ENCODE measurements around the gene PRSS22.

The PRSS22 gene

DNA sequence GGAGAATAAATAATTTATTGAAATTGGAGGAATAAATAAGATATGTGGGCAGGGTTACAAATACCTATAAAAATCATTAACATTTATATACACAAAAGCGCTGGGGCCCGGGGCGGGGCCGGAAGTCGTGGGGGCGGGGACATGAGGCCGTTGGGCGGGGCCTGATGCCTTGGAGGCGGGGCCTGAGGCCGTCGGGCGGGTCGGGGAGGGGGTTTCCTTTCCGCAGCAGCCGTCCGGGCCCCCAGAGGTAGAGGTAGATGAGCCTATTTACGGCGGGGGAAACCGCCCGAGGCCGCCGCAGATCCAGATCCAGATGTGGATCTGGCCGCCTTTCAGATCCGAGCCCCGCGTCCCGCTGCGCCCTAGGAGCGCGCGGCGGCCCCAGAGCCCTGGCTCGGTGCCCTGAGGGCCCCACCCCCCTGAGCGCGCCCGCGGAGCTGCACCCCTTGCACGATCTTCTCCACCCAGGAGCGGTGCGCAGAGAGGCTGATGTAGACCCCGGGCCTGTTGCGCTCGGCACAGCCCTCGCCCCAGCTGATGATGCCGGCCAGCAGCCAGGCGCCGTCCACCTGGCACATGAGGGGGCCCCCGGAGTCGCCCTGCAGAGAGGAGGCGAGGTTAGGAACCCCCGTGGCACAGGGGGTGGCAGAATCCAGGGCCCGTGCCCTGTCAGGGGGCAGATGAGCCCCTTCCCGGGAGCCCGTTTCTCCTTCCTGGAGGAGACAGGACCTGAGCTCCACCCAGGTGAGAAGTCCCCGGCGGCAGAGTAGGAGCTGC lies 5.1 kb downstream of the PRSS22 start:
- no peak for DNase-seq (ENCODE audit: low read depth in 1 of 2, low spot score in 1 of 2)

GRCh38 chr16:2852003-2852730 lies 5.8 kb downstream of the PRSS22 start:
- DNase-seq (ENCODE audit: low read depth in 1 of 2, low spot score in 1 of 2), result no peak

- no peak for DNase-seq (ENCODE audit: low read depth in 1 of 2, low spot score in 1 of 2)
These were observed 8.8 kb downstream of the PRSS22 start for GRCh38 chr16:2848933-2849725.

GRCh38 chr16:2846511-2847310 lies 11.3 kb downstream of the PRSS22 start:
- no peak for DNase-seq (ENCODE audit: low read depth in 1 of 2, low spot score in 1 of 2)

GRCh38 chr16:2845116-2845515 lies 12.9 kb downstream of the PRSS22 start:
- DNase-seq (ENCODE audit: low read depth in 1 of 2, low spot score in 1 of 2), result no peak

DNA sequence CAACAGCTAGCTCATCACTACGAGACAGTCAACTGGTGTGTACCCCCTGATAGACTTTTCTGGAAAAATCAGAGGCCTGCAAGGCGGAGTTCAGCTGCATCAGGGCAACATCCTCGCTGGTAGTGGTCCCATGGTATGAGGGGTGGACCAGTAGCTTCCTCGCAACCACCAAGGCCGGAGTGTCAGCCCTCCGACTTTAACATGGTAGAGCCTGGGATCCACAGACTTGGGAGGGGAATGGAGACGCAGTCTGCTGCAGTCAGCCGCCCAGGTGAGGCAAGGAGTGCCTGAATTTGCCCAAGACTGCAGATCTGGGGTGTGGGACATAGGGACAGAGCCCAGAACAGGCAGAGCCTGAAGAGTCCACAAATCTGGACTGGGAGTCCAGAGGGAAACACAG lies 14.4 kb downstream of the PRSS22 start:
- no peak for DNase-seq (ENCODE audit: low read depth in 1 of 2, low spot score in 1 of 2)

DNA sequence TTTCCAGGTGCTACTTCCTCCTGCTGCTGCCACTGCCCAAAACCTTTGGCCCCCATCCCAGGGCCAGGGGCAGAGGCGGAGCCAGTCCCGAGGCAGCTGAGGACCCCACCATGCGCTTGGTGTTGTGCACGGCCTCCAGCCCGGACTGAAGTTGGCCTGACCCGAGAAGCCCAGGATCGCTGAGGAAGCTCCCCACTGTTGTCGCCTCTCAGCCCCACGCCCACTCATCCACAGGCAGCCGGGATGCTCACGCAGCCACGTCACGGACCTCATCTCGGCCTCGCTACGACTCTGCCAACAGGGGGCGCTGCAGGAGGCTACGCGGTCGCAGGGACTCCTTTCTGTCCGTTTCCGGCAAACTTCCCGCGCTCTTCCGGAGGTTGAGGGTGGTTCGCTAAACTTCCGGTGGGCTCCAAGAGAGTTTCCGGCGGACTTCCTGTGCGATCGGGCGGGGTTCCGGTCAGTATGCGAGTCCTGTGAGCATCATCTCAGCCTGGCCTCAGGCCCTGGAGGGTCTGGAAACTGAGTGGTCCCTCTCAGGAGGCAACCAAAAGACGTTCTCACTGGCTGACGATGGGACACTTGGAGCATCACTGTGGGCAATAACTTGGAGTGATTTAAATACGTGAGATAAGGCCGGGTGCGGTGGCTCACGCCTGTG lies 15.5 kb downstream of the PRSS22 start:
- peak; percentile 66 to 81 for DNase-seq (ENCODE audit: low read depth in 1 of 2, low spot score in 1 of 2)

- DNase-seq (ENCODE audit: low read depth in 1 of 2, low spot score in 1 of 2), result no peak
These were observed 16.2 kb downstream of the PRSS22 start for GRCh38 chr16:2841606-2842339.

GRCh38 chr16:2840914-2841313 lies 17.1 kb downstream of the PRSS22 start:
- no peak for DNase-seq (ENCODE audit: low read depth in 1 of 2, low spot score in 1 of 2)

DNA sequence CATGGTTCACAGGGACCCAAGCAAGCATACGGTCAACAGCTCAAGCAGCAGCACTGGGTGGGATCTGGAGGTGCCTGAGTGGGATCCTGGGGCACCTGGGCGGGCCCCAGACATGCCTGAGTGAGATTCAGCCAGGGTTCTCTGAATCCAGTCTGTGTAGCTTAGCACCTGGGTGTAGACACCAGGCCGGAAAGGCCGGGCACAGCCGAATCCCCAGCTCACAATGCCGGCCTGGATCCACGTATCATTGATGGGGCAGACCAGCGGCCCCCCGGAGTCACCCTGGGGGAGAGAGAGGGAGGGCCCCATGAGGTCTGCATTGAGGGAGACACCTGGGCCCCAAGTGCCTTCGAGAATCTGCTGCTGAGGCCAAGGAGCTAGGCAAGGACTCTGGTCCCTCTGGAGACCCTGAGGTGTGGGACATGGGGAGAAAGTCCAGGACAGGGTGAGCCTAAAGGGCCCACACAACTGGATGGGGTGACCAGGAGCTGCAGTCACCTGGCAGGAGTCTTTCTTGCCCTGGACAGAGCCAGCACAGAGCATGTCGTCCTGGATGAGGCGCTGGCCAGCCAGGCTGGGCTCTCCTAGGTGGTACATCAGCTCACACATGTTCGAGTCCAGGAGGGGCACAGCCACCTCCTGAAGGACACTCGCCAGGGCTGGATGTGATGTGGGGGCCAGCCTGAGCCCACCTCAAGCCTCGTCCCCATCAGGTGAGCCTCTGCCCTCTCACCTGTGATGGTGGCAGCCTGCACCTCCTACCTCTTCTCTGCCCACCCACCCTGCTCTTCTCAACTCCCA lies 18.1 kb downstream of the PRSS22 start:
- no peak for DNase-seq (ENCODE audit: low read depth in 1 of 2, low spot score in 1 of 2)

DNA sequence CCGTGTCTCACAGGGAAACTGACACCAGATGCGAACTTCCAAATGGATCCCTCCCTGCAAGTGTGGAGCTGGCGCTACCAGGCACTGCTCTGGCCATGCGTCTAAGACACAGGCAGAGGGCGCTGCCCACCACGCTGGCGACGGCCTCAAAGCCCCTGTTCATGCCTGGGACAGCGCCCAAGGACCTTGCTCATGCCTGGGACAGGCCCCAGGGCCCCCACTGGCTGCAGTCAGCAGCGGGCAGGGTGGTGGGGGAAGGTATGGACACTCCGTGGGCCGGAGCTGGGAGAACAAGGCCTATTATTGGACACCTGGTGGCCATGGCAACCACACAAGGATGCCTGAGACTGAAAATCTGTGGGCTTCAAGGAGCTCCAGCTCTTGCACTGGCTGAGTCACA lies 19.0 kb downstream of the PRSS22 start:
- DNase-seq (ENCODE audit: low read depth in 1 of 2, low spot score in 1 of 2), result peak; percentile 24 to 31

DNA sequence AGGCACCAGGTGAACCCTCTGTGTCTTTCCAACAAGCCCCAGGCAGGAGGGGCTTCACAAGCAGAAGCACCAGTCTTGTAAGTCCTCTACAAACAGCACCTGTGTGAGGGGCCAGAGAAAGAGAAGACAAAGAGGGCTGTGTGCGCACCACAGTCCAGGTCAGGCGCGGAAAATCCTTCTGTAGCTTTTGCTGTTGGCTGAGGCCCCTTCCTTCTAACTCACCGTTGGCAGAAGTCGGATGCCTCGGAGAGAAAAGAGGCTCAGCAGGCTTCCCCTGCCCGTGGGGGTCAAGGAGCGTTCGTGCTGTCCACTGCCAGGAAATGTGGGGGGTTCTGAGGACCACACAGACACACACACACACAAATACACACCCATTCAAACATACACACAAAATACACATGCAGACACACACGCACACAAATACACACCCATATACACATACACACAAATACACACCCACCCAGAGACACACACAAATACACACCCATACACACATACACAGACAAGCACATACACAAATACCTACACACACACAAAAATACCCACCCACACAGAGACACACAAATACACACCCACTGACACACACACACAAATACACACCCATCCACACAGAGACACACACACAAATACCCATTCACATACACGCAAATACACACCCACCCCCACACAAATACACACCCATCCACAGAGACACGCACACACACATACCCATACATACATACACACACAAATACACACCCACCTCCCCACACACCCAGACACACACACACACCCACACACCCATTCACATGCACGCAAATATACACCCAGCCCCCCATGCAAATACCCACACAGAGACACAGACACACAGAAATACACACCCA lies 21.1 kb downstream of the PRSS22 start:
- no peak for DNase-seq (ENCODE audit: low read depth in 1 of 2, low spot score in 1 of 2)

GRCh38 chr16:2835638-2836493 lies 22.1 kb downstream of the PRSS22 start:
- no peak for DNase-seq (ENCODE audit: low read depth in 1 of 2, low spot score in 1 of 2)

GRCh38 chr16:2834968-2835367 lies 23.0 kb downstream of the PRSS22 start:
- no peak for DNase-seq (ENCODE audit: low read depth in 1 of 2, low spot score in 1 of 2)

DNA sequence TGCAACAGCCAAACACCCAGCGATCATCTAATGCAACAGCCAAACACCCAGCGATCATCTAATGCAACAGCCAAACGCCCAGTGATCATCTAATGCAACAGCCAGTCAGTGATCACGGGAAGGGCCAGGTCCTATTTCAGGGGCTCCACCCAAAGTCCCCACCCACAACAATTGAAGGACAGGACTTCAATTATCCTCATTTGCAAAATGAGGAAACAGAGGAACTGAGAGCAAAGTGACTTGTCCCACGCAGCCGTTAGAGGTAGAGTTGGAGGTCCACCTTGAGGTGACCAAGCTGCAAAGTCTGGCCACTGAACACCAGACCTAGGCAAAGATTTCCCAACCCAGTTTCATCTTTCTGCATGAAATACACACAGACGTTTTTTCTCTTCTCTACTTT lies 24.2 kb downstream of the PRSS22 start:
- no peak for DNase-seq (ENCODE audit: low read depth in 1 of 2, low spot score in 1 of 2)

- DNase-seq (ENCODE audit: low read depth in 1 of 2, low spot score in 1 of 2), result no peak
These were observed 26.8 kb downstream of the PRSS22 start for GRCh38 chr16:2831203-2831602.

- no peak for DNase-seq (ENCODE audit: low read depth in 1 of 2, low spot score in 1 of 2)
These were observed 27.6 kb downstream of the PRSS22 start for GRCh38 chr16:2830355-2830695.
